ENCODE measurements around the gene FAM3D.

DNA sequence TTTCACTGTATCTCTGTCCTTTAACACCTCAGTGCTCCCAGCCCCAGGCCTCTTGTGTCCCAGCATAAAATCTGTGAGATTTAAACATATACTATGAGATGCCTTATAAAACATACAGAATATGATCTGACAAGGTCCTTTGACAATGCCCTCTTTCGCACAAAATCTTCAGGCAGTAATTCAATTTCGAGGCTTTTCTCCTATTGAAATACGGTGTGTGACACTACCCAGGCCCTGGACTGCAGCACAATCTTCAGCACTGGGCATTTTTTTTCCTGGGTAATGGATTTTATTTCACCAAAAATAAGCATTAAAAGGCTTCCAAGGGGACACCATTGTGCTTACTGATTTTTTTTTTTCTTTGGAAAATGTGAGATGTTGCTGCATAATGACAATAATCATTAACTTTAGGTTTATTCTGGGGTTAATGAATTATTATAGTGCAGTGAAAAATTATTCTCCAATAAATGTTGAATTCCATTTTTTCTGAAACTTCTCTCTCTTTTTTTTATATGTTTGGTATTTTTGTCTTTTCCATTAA, 40.9 kb upstream of the FAM3D start:
- TF ChIP-seq POLR2AphosphoS5 (IDR thresholded peaks at IDR 0.05) (no peak), POLR2A (IDR thresholded peaks at IDR 0.05) (no peak), EP300 (IDR thresholded peaks at IDR 0.05) (no peak)
- TF ChIP-seq, protein P1, sequence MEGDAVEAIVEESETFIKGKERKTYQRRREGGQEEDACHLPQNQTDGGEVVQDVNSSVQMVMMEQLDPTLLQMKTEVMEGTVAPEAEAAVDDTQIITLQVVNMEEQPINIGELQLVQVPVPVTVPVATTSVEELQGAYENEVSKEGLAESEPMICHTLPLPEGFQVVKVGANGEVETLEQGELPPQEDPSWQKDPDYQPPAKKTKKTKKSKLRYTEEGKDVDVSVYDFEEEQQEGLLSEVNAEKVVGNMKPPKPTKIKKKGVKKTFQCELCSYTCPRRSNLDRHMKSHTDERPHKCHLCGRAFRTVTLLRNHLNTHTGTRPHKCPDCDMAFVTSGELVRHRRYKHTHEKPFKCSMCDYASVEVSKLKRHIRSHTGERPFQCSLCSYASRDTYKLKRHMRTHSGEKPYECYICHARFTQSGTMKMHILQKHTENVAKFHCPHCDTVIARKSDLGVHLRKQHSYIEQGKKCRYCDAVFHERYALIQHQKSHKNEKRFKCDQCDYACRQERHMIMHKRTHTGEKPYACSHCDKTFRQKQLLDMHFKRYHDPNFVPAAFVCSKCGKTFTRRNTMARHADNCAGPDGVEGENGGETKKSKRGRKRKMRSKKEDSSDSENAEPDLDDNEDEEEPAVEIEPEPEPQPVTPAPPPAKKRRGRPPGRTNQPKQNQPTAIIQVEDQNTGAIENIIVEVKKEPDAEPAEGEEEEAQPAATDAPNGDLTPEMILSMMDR (IDR thresholded peaks at IDR 0.05), result no peak
